Stimulated activated CD4-positive, alpha-beta T cell treated with anti-CD3 and anti-CD28 coated beads, Interleukin-12 subunit alpha, Interleukin-12 subunit beta, amount 100 ng/mL, for 4 hours (primary cell): ENCODE results near the gene ADARB2.

ENCODE experiments used
- DNase-seq: peaks from one replicate; pipeline ENCODE4 v3.0.0-alpha.2; 2020

Gene ADARB2

DNA sequence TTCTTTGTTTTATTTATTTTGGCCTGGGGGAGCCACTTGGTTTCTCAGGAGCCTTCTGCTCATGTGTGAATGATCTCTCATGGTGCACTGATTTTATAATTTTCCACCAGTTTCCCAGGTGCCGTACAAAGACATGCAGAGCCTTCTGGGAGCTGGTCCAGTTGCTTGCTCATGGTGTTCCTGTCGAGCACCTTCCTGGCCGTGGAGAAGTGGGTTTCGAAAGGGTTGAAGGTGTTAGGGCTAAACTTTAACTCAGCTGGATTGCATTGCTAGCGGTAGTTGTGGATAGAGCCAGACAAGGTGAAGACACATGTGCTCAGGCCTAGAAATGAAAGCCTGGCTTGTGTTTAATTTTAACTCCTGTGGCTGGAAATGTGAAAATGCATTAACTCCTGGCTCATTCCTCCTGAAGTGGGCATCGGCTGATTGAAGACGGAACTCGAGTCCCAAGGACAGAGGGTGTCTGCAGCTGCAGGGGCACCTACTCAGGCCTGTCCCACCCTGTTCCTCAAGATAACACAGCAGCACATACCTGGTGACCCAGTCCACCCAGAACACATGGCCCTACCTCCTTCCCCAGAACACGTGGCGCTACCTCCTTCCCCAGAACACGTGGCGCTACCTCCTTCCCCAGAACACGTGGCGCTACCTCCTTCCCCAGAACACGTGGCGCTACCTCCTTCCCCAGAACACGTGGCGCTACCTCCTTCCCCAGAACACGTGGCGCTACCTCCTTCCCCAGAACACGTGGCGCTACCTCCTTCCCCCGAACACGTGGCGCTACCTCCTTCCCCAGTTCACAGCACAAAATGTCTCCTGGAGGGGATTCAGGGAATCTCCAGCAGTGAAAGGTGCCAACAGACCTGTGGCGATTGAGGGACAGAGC lies 547.9 kb downstream of the ADARB2 start:
- DNase-seq: no peak

DNA sequence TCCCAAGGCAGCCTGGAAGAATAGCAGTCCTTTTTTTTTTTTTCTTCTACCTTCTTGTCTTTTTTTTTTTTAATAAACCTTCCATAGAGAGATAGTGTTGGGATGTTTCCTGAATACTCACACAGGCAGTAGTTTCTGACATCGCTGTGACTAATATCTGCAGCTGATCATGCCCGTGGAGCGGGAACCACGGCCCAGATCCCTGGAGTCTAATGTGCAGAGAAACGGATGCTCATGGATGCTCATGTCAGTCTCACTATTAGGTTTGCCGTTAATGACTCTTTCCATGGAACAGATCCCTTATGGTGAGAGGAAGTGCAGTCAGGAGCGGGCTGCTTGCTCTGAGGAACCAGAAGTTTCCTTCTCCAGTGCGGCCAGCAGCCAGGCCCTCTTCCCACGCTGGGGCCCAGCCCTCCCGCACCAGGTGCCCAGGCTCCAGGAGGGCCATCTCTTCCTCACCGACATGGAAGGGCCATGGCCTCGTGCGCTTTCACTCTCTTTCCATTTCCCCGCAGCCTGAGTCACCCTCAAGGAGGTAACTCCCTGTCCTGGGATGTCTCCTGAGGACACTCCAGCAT lies 548.7 kb downstream of the ADARB2 start:
- no peak for DNase-seq

DNA sequence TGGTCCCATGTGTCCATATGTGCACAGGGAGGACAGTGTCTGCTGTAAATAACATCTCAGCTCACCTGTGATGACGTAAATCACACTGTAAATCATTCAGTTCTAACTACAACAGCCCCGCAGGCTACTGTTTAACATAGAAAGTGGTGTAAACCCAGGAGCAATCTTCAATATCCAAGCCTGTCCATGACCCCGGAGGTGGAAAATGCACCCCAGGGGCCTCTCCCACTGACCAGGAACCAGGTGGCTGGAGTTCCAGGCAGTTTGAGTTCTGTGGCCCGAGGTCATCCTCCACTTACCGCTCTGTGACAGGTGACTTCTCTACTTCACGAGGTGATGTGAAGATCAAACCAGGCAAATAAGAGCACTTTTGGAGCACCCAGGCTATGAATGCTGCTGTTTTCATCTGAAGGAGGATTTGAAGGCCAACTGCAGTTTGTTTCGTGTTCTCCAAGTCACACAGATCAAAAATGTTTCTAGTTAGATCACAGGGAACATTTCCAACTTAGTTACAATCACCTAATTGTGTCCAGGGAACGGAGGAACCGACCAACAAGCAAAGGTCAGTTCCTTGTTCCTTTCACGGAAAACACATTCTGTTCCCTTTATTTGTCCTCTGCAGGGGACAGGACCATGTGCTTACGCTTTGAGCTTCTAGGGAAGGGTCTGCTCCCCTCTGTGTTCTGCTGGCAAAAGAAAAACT lies 549.3 kb downstream of the ADARB2 start:
- no peak for DNase-seq

DNA sequence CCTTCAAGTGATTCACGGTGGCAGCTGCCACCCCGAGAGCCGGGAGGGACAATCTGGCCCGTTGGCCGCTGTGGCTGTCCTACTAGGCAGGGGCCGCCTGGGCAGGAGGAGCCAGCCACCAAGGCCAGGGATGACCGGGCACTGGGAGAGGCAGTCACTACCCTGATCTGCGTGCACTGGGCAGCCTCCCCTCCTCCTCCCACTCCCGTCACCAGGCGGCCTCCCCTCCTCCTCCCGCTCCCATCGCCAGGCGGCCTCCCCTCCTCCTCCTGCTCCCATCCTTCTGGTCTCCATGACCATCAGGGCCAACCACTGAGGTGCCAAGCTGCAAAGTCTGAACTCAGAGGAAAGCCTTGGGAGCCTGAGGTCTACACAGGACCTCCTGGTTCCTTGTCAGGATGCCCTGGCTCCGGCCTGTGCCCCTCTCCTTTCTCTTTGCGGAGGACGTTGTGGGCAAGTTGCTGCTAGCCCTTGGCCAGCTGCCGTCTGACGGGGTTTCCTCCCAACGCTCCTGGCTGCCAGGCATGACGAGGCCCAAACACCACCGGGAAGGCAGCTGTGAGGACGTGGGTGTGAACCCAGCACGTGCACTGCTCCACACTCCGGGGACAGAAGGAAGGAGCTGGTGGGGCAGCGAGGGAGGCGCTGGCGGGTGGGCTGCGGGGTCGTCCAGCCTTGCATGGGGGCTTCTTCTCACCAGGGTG lies 550.0 kb downstream of the ADARB2 start:
- DNase-seq: no peak

DNA sequence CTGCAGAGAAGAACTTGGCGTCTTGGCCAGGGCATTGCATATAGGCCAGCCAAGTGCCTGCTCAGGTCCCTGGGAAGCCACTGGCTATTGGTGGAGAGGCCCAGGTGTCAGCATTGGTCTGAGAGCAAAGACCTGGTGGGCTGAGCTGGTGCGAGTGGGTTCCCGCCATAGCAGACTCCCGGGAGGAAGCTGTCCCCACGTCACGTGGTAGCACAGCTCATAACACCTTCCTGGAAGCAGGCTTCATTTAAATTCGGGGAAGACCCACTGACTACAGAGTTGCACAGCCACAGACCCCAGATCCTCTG lies 550.7 kb downstream of the ADARB2 start:
- DNase-seq: no peak

DNA sequence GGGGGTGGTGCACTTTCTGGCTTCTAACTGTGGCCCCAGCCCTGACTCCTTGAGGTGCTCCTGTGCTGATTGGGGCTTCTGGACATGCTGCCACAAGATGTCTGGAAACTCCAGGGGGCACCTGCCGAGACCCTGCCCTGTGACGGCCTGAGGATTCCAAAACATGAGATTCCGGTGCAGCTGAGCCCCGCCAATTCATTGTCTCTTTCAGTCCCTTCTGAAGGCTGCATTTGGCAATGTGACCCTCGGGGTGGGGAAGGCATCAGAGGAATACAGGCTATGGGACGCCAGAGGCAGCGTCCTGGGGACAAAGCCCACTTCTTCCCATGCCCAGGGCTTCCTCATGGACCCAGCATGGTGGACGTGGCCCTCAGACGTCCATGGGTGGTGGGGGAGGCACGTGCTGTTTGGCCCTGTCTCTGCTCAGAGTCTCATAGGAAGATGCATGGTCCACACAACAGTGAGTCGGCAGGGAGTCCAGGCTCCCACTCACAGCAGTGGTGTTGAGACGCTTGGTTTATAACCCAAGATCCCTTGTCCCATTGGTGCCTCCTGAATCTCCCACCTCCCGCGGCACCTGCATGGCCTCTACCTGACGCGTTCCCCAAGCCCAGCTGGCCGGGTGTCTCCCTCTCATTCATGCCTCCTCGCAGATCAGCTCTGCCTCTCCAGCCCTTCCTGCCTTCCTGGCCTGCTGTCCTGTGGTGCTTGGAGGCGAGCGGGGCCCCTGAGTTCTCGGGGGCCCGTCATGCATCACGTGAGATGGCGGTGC lies 551.2 kb downstream of the ADARB2 start:
- no peak for DNase-seq

DNA sequence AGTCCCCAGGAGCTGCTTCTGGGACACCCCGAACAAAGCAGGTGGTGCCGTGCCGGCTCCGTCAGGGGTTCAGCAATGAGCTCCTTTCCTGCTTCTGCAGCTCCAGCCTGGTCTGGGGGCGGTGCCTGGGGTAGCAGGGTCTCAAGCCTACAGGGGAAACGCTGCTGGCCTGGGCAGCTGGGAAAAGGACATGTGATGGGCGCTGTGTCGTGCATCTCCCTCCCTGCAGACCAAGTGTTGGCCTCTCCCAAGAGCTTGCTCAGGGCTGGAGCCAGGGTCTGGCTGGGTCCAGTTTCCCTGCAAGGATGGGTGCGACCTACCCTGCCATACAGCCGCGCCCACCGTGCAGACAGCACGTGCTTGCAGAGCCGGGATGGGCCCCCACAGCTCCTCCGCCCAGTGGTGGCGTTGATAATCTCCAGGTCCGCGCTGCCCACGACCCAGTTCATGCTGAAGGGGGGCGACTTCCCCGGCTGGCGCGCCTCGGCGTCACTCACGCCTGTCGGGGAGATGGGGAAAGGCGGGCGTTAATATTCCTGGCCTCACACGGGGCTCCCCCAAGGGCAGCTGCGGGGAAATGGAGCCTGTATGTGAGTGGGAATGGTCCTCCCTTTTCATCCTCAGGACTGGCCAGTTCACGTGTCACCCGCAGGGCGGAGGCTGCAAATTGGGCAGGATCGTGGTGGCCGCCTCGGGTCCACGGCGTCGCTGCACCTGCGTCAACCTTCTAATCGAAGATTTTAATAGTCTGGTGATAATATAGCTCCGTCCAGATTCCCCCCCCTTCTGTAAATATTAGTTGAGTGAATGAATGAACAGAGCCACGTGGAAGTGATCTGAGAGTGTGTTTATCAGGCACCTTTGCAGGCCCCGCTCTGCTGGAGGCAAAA lies 552.5 kb downstream of the ADARB2 start:
- no peak for DNase-seq

DNA sequence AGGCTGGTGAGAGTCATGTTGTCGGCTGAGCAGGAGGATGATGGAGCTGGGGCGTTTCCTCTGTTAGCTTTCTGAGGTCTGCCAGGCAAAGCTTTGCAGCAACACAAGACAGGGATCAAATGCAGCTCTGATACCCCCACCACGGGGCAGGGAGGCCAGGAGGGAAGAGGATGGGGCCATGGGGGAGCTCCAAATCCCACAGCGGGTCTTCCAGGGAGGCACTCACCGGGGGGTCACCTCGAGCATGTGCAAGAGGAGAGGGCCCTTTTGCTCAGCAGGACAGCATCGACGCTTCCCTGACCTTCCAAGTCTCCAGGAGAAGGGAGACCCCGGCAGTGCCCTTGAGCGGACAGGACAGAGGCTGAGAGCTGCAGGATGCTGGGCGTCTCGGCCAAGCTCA lies 553.6 kb downstream of the ADARB2 start:
- no peak for DNase-seq

DNA sequence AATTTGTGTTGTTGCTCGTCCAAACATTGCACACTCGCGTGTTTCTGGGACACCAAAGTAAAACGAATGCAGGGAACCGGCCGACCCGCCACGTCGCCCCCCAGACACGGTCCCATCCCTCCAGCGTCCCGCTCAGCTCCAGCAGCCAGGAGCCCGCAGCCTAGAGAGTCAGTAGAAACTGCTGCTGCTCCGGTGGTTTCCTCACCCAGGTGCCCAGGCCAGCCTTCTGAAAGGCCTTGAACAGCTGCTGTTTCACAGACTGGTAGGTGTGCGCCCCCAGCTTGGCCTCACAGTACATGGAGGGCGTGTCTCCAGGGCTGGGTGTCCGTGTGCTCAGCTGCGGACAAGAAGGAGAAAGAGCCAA lies 554.3 kb downstream of the ADARB2 start:
- no peak for DNase-seq

DNA sequence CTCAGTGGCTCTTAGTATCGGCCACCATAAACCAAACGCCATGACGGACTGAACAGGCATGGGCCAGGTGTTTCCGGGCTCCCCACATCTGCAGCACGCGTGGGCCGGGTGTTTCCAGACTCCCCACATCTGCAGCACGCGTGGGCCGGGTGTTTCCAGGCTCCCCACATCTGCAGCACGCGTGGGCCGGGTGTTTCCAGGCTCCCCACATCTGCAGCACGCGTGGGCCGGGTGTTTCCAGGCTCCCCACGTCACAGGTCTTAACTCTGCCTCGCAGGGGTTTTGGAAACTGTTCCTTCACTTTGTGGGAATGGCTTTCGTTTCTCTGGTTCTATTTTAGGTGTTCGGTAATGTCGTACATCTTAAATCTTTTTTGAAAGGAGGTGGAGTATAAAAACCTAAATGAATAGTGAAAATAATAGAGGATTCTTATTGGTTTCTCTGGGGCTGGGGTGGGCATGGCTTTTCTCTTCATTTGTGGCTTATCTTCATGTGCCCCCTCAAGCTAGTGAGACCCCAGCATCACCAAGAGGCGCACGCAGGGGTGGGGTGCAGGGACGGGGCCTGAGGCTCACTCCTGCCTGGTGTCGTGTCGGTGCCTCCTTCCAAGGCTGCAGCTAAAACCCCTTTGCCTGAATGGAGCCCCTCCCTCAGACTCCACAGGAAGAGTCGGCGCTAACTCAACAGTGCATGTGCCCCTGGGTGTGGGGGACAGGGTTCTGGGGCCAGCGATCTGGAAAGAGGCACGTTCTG lies 554.9 kb downstream of the ADARB2 start:
- DNase-seq: no peak

DNA sequence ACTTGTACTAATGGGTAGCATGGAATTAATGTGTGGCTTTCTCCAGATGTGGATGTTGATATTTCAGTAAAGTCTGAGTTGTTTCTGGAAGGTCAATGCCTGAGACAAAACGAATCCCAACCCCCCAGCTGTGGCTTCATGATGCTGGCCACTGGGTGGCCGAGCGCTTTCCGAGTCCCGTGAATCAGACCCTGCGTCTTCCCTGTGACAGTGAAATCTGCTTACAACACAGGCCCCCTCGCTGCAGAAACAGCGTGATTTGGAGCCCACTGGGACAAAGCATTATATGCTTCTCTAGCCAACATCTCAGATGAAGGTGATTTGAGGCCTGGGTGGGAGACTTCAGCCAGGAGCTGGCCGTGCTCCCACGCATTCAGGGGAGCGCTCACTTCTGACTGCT lies 556.5 kb downstream of the ADARB2 start:
- no peak for DNase-seq

DNA sequence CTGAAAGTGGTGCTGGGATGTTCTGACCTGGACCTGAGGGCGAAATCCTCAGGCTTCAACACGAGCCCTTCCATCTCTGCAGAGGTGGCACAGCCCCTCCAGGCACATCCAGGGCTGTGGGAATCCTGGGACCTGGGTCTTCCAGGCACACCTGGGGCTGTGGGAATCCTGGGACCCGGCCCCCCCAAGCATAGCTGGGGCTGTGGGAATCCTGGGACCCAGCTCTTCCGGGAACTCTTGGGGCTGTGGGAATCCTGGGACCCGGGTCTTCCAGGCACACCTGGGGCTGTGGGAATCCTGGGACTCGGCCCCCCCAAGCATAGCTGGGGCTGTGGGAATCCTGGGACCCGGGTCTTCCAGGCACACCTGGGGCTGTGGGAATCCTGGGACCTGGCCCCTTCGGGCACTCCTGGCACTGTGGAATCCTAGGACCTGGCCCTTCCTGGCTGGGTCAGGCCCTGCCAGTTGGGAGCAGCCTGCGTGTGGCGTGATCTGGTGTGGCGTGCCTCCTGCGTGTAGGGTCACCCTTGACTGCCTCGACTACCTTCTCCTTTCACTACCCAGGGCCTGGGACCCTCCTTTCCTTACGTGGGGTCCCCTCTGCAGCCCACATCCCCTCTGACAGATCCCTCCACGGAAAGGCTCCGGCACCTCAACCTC lies 557.1 kb downstream of the ADARB2 start:
- DNase-seq: no peak

DNA sequence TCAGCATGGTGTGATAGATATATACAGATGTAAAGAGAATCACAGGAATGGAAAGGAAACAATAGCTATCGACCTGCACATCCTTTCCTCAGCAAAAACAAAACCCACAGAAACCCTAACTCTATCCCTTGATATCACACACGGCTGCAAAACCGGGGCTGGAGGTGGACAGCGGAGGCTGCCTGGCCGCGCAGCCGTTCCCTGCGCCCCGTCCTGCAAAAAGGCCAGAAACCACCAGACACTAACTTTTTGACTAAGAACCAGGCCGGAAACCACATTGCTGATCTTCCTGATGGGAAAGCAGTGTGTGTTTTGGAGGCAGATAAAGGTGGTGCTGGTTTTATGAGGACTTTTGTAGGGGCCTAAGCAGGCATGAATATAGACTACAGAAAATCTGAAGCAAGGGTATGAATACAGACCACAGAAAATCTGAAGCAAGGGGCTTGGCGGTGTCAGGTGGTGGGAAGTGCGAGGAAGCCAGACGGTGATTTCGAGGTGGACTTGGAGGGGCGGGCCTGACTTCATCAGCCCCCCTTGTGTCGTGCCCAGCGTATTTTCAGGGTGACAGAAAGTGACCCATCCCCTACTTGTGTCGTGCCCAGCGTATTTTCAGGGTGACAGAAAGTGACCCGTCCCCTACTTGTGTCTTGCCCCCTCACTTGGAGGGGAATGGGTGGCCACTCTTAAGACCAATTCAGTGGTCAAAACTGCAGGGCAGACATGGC lies 557.8 kb downstream of the ADARB2 start:
- no peak for DNase-seq

DNA sequence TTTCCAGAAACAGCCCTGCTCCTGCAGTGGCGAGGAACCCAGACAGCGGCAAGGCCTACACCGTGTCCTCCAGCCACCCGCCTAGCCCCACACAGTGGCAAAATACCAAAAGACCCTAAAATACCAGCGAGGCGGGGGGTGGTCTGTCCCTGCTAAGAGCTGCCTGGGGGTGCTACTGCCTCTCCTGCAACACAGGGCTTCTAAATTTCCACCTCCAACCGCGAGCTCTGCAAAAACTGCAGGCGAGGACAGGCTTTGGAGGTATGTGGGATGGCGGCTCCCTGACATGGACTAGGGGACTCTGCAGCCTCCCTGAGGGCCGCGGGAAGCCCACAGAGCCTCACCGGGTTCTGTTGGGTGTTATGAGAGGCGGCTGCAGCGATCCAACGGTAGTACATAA lies 558.8 kb downstream of the ADARB2 start:
- DNase-seq: no peak

DNA sequence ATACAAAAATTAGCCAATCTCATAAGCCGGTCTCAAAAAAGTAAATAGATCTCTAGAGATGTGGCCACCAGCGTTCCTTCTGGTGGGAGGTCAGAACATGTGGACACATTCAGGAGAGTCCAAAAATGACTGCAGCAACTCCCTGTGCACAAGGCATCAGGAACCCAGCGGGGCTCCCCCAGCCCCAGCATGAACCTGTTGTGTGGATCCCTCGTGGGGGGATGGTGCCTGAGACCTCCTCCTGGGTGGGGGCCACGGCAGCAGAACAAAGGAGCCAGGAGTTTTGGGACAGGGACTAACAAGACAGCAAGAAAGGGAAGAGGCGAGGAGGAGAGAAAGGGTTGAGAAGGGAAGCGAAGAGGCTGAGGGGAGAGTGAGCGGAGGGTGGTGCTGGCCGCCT lies 559.4 kb downstream of the ADARB2 start:
- DNase-seq: no peak

DNA sequence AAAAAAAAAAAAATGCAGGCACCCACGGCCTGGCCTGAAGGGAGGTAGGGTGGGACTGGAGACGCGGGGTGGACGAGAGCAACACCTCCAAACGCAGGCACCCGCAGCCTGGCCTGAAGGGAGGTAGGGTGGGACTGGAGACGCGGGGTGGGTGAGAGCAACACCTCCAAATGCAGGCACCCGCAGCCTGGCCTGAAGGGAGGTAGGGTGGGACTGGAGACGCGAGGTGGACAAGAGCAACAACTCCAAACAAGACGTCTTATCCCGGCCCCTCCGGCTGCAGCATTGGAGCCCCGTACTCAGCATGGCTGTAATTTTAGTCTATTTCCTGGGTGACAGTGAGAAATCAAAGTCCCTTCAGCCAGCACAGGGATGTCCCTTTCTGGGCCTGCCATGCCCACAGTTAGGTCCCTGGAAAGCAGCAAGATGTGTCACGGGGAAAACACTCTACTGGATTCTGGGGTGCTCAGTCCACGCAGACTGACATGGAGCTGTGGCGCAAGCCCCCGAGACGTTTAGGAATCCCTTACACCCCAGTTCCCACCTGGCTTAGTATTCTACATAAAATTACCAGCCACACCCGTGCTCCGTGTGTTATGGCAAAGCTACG lies 561.3 kb downstream of the ADARB2 start:
- no peak for DNase-seq

DNA sequence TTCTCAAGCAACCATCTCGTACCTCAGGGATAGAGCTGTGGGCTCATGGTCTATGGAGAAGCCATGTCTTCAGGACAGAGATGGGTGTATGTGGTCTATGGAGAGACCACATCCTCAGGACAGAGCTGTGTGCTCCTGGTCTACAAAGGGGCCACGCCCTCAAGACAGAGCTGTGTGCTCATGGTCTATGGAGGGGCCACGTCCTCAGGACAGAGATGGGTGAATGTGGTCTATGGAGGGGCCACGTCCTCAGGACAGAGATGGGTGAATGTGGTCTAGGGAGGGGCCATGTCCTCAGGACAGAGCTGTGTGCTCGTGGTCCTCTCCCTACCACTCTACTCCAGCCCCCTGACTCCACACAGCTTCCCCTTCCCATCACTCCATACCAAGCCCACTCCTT lies 563.3 kb downstream of the ADARB2 start:
- no peak for DNase-seq

DNA sequence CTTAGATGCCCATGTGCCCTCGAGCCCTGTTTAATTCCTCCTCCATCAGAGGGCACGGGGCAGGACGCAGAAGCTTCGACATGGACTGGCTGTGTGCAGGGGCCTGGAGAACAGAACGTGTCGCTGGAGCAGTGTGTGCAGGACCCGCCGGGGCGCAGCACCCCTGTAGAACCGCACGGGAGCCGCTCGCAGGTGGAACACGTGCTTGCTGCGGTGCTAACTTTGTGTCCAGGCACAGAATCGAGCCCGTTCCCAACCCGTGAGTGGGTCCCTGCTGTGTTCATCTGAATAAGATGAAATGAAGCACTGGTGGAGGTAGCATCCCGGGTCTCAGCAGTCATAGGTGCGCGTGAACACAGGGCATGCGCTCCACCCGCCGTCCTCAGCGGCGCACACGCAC lies 564.2 kb downstream of the ADARB2 start:
- no peak for DNase-seq

DNA sequence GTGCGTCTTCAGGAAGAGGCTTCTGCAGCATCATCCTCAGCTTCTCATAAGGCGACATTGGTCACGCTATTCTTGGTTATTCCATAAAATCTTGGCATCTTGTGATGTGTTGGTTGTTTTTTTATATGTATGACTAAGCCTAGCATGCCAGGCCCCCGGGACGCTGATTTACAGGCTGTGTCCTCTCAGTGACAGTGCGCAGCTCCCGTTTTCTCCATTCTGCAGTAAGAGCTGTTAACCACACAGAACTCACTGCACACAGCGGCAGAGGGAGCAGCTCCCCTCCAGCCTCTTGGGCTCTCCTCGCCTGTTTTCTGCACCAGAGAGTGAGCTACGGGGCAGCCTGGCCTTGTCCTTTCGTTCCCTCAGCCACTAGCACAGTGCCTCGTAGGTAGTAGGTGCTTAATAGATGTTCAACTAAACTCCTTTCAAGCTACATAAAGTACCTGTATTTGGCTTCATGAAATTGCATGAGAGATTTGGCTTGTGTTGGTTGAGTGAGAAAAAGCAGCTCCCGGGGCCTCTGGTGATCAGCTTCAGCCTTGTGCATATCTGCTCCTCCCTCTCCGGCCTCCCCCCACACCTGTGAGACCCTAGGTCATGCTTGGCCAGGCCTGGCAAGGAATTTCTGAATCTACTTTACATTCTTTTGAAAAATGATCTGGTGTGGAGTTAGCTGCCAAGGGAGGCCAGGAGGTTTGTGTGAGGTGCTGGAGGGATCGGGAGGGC lies 564.9 kb downstream of the ADARB2 start:
- DNase-seq: no peak
